Activated CD8-positive, alpha-beta memory T cell treated with anti-CD3 and anti-CD28 coated beads for 48 hours (primary cell): ENCODE data around the gene EHBP1.

Experiments
- DNase-seq, 3 experiments: peaks; one replicate each; pipeline ENCODE4 v3.0.0-alpha.2; 2020; ENCODE audit warnings: low read depth in 2 of 3, low spot score in 2 of 3

The EHBP1 gene

DNA sequence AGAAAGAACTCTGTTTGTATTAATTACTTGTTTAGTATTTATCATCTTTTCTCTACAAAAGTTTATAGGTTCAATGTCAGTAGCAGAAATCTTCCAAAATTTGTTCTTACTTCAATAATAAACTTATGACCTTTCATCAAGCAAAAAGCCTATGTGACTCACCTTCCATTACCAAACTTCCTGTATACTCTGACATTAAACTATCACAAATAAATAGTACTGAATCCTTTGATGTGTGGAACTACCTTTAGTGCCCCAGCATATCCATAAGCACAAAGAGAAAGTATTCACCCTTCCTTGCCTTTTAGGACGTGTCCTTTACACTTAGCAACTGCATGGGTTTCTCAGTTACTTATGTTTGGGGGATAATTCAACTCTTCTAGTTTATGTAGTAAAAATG is 166.0 kb downstream of the EHBP1 start:
- no peak for DNase-seq

- DNase-seq = no peak
Measured at GRCh38 chr2:62873603-62874002, 168.1 kb downstream of the EHBP1 start.

DNA sequence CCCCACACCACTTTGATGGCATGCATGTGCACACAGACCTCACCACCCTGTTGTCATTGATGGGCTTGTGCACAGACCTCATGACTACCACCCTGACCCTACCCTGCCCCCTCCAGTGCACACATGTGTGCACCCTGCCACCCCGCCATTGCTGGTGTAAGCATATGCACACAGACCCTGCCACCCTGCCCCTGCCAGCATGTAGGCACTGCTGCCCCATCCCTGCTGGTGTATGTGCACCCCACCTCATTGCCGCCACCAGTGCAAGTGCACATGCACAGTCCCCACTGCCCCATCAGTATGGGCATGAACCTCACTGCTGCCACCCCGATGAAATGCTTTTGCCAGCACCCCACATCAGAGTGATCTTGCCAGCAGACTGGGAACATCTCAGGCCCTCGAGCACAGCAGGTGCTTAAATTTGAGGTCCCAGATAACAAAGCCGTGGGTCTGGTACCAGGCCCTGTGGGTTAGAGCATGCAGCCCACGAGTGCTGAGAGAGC is 169.4 kb downstream of the EHBP1 start:
- no peak for DNase-seq

DNA sequence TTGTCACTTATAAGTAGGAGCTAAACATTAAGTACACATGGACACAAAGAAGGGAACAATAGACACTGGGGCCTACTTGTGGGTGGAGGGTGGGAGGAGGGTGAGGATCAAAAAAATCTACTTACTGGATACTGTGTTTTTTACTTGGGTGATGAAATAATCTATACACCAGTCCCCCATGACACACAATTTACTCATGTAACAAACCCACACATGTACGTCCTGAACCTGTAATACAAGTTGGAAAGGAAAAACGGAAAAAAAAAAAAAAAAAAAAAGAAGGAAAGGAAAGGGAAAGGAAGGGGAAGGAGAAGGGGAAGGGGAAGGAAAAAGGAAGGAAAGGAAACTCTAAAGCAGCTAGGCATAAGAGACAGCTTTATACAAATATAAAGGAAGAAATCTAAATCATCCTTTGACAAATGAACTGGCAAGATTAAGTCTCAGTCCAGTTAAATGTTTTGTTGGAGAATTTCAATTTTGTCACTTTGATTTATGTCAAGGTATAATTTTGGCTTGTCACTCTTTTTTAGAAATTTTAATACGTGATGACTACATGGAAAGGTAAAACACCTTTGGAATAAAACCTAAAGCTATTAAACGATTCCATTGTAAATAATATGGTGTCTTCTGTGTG is 175.8 kb downstream of the EHBP1 start:
- no peak for DNase-seq

- DNase-seq = no peak
Measured at GRCh38 chr2:62883629-62884028, 178.1 kb downstream of the EHBP1 start.

- DNase-seq = no peak
Measured at GRCh38 chr2:62884086-62884485, 178.6 kb downstream of the EHBP1 start.

DNA sequence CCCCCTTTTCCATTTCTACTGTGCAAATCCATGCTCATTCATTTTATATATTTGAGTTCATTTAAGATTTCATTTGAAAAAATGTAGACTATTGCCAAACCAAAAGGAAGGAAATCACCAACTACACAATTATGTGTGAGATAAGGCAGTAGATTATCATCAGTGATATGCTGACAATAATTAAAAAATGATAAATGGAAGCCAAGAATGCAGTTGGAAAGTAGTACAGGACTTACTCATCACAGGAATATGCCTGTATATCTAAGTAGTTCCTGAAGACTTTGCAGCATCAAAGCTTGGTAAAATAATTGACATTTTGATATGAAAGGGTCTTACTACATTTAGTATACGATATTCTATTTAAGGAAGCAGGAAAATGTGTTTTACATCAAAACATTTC is 179.0 kb downstream of the EHBP1 start:
- no peak for DNase-seq

DNA sequence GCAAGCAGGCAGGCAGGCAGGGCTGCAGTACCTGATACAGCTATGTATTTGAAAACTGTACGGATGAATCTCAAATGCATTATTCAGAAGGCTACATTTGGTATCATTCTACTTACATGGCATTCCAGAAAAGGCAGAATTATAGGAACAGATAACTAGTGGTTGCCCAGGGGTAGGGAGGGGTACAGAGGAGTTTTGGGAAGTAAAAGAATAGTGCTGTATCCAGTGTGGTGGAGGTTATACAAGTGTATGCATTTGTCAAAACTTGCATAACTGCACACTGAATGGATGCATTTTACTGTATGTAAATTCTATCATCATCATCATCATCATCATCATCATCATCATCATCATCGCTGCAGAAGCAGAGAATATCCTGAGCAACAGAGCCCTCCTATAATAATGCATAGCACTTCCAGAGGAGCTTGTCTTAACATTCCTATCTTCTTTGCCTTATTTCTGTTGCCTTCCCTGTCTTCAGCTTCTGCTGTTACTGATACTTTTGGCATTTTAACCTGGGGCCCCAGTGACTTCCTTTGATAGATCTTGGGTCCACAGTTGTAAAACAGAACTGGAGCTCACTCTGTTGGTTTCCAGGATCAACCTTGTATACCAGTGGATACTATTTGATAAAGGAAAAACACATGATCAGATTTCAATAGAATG is 189.6 kb downstream of the EHBP1 start:
- no peak for DNase-seq

DNA sequence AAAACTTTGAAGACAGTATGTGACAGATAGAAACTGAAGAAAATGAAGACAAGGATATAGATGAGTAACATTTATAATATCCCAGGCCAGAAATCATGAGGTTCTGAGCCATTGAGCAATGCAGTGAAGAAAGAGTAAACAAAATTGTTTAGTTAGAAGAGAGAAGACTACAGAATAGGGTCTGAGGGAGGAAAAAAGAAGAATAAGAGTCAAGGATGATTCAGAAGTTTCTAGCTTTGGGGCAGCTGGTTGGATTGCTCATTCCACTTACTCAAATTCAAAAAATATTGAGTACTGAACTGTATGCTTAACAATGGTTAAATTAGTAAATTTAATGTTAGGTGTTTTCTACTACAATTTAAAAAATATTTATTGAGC is 190.1 kb downstream of the EHBP1 start:
- DNase-seq = no peak

DNA sequence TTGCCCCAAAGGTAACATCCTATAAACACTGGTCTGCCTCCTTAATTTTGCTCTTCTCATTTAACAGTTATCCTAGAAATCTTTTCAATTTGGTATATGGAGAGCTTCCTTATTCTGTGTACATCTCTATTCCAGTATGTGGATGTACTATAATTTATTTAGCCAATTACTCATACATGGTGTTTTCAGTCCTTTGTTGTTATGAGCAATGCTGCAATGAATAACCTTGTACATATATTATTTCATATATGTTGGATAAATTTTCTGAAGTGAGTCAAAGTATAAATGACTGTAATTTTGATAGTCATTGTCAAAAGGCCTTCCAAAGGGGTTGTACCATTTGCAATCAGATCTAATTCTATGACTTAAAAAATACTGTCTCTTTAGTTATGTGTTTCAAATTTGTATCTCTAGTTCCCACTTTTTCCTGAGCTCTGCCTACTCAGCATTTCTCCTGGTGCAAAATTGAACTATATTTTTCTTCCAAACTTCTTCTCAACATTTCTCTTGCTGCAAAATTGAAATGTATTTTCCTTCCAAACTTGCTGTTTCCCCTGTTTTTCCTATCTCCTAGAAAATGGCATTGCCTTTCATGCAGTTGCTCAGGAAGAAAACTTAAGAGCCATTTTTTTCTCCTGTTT is 191.8 kb downstream of the EHBP1 start:
- no peak for DNase-seq

- no peak for DNase-seq
Measured at GRCh38 chr2:62904344-62904743, 198.8 kb downstream of the EHBP1 start.

DNA sequence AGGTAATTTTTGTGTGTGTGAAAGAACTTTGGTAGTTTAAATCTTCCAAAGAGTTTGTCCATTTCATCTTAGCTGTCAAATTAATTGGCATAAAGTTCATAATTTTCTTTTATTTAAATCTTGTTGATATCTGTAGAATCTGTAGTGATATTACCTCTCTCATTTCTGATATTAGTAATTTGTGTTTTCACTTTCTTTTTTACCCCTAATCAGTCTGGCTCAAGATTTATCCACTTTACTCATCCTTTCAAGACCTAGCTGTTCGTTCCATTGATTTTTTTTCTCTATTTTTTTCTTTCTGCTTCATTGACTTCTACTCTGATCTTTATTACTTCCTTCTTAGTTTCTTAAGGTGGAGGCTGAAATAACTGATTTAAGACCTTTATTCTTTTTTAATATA is 202.6 kb downstream of the EHBP1 start:
- no peak for DNase-seq

- no peak for DNase-seq
Measured at GRCh38 chr2:62913311-62913710, 207.8 kb downstream of the EHBP1 start.

- DNase-seq = no peak
Measured at GRCh38 chr2:62919041-62919440, 213.5 kb downstream of the EHBP1 start.

- no peak for DNase-seq
Measured at GRCh38 chr2:62920070-62920469, 214.6 kb downstream of the EHBP1 start.

GRCh38 chr2:62923242-62923641 is 217.7 kb downstream of the EHBP1 start:
- no peak for DNase-seq

- DNase-seq = no peak
Measured at GRCh38 chr2:62923881-62924280, 218.4 kb downstream of the EHBP1 start.

- no peak for DNase-seq
Measured at GRCh38 chr2:62928015-62928414, 222.5 kb downstream of the EHBP1 start.

- DNase-seq = no peak
Measured at GRCh38 chr2:62931536-62931935, 226.0 kb downstream of the EHBP1 start.

- DNase-seq = no peak
Measured at GRCh38 chr2:62933398-62933917, 227.9 kb downstream of the EHBP1 start.

DNA sequence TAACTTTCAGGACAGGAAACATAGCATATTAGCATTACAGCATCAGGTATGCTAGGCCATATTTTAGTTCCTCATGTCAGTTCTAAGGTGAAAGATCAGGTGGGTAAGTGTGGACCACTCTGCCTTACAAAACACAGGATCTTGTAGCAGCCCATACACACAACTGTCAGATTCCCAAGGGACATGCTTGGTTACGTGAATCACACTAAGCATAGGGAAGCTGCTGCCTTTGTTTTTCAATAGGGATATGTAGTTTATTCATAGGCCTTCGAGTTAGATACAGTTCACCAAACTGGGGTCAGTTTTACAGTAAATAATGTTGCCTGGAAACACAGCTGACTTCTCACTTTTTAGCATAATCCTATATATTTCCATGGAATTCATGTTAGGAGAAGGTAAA is 229.0 kb downstream of the EHBP1 start:
- no peak for DNase-seq

DNA sequence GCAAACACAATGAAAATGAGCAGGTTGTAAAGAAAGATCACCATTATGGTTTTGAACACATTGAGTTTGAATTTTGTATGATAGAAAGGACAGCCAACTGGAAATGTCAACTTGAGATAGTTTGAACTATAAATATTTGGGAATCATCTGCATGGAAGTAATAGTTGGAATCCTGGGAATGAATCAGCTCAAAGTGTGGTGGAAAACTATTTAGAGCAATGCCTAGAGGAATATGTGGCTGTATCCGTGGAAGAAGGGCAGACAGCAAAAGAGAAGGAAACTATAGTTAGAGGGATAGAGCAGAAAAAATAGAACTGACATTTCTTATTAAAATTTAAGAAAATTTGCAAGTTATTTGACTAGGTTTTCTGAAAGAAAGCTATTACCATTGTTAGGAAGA is 232.6 kb downstream of the EHBP1 start:
- no peak for DNase-seq
